ENCODE data around the gene LYPD3.

The LYPD3 gene

DNA sequence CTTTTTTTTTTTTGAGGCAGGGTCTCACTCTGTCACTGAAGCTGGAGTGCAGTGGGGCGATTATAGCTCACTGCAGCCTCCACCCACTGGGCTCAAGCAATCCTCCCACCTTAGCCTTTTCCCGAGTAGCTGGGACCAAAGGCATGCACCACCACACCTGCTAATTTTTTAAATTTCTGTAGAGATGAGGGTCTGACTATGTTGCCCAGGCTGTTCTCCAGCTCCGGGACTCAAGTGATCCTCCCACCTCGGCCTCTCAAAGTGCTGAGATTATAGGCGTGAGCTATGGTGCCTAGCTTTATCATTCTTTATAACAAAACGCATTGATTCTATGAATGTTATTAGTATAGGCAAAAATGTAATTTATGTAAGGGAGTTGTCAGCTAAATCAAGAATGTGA lies 17.9 kb upstream of the LYPD3 start:
- FAIRE-seq: no peak

DNA sequence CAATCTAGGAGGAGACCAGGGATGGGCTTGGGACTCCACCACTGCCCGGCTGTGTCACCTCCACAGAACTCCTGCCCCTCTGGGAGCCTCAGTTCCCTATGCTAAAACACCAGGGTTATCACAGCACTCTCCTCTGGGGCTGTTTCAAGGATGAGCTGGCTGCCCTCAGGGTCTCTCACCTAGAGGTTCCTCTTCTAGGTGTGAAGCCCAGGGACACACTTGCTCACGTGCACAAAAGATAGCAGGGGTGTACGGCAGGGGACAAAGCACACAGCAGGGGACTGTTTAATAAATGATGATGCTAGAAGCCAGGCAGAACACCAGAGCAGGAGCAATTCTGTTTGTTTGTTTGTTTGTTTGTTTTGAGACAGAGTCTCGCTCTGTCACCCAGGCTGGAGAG lies 16.8 kb upstream of the LYPD3 start:
- no peak for FAIRE-seq

DNA sequence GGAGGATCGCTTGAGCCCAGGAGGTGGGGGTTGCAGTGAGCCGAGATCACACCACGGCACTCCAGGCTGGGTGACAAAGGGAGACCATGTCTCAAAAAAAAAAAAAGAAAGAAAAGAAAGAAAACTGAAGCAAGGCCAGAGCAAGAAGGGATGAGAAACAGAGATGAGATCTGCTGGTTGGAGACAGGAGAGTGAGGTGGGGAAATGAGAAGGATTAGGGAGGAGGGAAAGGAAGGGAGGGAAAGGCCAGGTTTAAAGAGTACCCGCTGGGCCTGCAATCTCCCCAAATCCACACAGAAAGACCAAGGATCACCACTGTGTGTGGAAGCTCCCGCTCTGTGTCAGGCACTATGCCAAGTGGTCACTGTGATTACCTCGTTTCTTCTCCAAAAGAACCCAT lies 16.3 kb upstream of the LYPD3 start:
- no peak for FAIRE-seq

DNA sequence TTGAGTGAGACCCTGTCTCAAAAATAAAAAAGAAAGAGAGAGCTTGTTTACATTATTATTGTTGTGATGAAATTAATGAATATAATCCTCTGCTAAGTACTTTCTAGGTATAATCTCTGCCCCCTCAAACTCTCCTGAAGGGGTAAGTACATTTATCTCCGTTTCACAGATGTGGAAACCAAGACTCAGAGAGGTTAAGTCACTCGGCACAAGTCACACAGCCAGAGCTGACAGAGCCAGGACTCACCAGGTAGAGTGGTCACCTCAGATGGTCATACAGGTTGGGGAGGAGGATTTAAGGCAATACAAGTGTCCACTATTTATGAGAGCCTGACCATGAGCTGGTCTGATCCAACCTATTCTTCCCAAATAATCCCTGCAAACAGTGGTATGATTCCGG lies 15.2 kb upstream of the LYPD3 start:
- FAIRE-seq: no peak

DNA sequence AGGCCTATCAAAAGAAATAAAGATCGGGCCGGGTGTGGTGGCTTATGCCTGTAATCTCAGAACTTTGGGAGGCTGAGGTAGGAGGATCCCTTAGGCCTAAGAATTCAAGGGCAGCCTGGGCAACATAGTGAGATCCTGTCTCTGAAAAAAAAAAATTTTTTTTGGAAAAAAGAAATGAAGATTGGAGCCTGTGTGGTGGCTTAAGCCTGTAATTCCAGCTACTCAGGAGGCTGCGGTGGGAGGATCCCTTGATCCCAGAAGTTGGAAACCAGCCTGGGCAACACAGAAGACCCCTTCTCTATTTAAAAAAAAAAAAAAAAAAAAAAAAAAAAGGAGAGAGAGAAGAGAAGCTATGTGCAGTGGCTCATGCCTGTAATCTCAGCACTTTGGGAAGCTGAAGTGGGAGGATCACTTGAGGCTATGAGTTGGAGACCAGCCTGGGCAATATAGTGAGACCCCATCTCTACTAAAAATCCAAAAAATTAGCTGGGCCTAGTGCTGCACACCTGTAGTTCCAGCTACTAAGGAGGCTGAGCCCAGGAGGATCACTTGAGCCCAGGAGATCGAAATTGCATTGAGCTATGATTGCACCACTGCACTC lies 14.7 kb upstream of the LYPD3 start:
- FAIRE-seq: no peak

DNA sequence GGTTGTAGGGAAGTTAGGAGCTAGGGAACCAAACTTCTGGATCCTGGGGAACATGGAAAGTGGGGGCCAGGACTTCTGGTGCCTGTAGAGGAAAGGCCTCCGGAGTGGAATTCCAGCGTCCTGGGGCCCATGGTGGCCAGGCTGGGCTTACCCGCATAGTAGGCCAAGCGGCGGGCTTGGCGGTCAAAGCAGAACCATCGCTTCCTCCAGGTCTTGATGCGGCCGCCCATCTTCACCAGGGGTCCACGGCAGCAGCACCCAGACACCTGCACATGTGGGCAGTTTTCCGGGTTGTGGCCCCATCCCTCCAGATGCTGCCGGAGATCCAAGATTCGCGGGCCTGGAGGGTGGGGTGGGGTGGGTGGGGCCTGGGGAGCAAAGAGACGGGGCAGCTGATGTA lies 13.8 kb upstream of the LYPD3 start:
- no peak for FAIRE-seq

DNA sequence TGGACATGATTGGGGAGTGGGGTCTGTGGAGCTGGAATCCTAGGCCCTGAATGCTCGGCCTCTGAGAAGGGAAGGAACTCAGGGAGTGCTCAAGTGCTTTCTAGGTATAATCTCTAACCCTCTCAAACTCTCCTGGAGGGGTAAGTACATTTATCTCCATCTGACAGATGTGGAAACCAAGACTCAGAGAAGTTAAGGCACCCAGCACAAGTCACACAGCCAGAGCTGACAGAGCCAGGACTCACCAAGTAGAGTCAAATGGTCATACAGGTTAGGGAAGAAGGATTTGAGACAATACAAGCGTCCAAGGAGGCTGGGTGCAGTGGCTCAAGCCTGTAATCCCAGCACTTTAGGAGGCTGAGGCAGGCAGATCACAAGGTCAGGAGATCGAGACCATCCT lies 12.9 kb upstream of the LYPD3 start:
- FAIRE-seq: no peak

DNA sequence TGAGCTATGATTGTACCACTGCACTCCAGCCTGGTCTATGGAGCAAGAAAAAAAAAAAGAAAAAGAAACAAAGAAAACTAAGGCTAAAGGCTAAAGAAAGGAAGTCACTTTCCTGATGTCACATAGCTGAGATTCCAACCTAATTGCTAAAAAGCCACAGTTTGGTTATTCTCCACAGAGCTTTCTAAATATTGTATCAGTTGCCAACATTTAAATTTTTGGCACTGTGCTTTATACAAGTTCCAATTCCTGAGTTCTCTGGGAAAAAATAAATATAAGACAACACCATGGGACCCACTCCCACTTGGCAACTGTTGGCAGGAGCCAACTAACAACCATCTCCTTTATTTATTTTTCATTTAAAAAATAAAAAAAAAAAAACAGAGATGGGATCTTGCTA lies 11.2 kb upstream of the LYPD3 start:
- FAIRE-seq: no peak

DNA sequence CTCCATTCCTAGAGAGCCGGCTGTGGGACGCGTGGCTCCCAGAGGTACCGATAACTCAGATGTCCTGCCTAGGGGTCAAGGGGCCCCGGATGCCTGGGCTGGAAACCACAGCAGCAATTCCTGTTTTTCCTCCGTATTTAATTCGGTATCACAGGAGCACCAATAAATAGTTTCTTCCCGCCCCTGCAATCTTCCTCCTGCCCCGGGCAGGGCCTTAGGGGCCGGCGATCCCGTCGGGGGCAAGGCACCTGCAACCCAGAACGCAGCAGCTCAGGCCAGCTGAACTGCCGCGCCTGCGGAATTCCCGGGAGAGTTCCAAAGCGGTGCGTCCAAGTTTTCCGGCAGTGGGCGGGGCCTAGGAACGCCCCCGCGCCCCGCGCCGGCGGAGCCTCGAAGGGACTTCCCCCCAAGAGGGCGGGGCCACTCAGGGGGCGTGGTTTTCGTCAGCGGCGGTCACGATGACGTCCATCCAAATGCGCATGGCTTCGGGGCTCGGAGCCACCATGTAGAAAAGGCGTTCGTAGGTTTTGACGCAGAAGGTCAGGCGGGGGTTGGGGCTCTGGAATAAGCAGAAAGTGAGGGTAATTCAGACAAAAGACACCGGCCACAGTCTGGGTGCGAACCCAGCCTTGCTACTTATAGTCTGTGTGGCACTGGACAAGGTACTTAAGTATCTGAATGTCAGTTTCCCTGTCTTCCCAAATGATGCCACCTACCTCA lies 9.7 kb upstream of the LYPD3 start:
- FAIRE-seq: peak; percentile 68

DNA sequence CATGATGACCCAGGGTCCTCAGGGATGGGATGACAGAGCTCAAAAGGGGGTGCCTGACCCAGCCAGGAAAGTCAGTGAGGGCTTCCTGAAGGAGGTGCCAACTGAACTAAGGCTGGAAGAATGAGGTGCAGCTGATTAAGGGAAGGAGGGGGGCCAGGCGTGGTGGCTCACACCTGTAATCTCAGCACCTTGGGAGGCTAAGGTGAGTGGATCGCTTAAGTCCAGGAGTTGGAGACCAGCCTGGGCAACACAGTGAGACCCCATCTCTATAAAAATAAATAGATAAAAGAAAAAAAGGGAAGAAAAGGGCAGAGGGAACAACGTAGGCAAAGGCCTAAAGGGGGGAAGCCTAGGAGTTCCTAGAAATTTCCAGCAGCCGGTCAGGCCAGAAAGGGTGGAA lies 9.1 kb upstream of the LYPD3 start:
- no peak for FAIRE-seq

DNA sequence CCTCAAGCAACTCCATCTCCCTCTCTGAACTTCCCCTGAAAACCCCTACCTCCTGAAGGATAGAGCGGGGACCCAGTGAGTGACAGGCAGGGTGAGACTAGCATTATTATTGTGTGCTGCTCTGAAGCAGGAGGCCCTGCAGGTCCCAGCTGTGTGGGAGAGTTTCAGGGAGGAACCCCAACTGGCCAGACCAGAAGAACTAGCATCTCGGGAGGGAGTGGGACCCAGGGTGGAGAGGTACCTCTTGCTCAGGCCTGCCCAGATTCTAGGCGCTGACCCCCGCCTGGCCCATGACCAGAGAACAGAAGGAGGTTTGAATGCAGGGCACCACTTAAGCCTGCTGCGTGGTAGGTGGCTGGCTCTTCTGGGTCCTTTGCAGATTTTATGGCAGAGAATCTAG lies 5.7 kb upstream of the LYPD3 start:
- FAIRE-seq: no peak

DNA sequence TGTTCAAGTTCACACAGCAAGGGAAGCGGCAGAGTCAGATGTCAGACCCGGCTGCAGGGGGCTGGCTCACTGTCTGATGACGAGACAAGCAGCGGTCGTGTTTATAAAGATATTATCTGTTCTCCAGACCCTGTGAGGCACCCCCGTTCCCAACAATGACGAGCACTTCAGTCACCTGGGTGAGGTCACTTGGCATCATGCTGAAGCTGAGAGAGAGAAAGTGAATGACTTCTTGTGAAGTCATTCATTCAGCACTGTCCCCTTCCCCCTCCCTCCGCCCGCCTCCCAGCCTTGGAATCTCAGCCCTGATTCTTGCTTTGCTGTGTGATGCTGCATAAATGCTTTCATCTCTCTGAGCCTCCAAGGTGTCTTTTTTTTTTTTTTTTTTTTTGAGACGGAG lies 4.9 kb upstream of the LYPD3 start:
- FAIRE-seq: no peak

DNA sequence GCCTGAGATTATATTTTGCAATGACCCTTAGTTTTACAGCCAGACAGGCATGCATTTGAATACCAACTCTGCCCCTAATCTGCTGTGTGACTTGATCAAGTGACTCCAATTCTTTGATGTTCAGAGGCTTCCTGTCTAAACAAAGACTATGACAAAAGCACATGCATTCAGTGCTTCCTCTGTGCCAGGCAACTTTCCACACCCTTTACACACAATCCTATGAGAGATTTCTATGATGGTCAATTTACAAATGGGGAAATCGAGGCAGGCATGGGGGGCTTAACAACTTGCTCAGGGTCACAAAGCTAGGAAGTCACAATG lies 3.7 kb upstream of the LYPD3 start:
- no peak for FAIRE-seq

DNA sequence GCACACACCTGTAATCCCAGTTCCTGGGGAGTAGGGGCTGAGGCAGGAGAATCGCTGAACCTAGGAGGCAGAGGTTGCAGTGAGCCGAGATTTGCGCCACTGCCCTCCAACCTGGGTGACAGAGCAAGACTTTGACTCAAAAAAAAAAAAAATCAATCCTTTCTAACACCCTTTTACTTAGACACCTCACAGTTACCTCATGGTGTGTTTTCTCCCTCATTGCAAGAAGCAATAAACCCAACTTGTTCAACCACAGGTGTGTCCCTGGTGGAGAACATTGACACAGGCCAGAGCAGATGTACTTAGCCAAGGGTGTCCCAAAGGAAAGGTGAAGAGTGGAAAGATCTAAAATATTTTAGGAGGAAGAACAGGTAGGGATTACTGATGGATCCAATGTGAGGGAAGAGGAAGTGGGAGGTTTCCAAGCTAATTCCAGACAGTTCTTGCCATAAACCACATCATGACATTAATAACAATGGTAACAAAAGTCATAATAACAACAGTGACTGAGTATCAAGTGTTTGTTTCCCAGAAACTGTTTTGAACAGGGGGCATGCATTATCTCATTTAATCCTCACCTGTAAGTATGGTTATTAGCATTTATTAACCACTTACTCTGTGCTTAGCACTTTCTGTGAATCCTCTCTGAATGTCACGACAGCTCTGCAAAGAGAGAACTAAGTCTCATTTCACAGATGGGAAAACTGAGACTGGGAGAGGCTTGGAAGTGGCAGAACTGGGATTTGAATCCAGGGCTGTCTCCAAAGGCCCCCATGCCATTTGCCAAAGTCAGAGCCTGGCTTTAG lies 3.1 kb upstream of the LYPD3 start:
- FAIRE-seq: no peak

DNA sequence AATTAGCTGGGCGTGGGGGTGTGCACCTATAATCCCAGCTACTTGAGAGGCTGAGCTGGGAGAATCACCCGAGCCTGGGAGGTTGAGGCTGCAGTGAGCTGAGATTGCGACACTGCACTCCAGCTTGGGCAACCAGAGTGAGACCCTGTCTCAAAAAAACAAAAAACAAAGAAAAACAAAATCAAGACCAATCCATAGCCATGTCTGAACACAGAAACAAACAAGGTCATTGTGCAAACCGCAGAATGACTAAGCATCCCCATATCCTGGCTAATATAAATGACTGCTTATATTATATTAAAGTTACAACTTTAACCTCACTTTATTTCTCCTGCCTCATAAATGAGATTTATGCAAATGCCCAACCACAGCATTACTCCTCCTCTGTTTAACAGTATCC lies 2.3 kb upstream of the LYPD3 start:
- no peak for FAIRE-seq

DNA sequence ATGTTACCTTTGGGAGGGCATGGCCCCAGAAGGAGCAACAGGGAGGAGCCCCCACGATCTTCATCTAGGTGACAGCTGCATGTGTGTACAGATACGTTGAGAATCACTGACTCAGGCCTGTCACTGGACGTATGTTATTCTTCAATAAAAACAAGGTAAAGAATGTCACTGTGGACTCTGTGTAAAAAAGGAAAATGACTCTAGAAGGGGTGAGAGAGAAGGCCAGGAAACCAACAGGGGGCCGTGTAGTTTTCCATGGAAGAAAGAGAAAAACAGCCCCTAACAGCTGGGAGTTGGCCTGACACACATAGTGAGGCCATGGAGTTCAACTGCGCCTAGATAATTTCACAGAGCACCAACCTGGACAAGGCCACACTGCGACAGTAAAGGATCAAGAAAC lies 1.9 kb upstream of the LYPD3 start:
- no peak for FAIRE-seq

DNA sequence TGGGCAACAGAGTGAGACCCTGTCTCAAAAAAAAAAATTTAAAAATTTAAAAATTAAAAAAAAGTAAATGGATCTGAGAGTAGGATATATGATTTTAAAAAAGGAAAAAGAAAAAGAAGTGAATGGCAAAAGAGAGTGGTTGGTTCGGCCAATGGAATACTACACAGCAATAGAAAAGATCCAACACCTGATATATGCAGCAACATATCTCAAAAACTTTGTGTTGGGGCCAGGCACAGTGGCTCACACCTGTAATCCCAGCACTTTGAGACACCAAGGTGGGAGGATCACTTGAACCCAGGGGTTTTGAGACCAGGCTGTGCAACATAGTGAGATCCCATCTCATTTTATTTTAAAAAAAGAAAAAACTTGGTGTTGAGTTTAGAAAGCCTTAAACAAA lies 1.4 kb upstream of the LYPD3 start:
- FAIRE-seq: no peak

DNA sequence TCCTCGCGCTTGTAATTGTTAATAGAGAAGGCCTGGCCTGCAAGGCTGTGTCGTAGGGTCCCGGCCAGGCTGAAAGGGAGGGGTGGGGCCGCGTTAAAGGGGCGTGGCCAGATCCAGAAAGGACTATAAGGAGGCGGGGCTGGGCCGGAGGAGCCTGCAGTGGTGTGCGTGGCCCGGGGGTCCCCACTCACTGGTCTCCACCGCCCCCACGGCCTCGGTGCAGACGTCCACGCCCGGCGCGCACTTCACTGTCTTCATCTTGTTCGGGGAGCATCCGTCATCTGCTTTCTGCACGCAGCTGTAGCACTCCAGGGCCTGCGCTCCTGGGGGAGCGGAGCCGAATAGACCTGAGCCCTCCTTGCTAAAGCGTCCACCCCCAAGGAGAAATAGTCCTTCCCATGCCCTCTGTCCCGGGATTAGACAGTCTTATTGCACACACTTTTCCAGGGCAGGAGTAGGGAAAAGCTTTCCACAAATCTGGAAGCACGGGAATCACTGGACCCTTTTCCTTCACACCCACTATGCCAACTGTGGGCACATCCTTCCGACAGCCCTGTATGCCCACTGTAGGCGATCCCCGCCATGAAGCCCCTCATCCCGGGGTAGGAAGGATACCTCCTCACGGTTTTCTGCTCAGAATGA lies 1.2 kb downstream of the LYPD3 start:
- no peak for FAIRE-seq

DNA sequence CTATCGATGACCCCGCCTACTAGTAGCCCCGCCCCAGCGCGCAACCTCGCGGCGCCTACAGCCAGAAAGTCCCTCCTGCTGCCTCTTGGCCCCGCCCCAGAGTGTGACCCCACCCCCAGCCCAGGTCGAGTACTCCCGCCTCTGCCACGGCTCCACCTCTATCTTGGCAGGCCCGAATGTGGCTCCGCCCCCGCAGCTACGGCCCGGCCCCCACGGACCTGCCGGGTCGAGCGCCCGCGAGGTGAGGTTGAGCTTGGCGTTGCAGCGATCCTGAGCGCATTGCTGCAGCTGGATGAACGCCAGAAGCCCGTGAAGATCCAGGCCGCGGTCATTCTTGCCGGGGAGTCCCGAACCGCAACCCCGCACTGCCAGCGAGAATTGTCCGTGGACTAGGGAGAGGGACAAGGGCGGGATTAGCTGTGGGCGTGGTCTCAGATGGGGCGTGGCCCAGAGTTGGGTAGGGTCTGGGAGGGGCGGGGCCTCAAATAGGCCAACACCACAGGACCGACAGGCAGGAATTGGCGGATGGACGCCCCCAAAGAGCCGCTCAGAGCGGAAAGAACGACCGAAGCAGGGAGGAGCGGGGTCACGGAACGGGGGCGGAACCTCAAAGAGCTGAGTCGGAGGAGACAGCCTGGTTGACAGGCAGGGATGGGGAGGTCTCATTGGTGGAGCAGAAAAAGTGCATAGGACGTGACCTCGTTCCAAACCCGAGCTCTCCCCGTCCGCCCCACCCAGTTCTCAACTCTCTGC lies 1.9 kb downstream of the LYPD3 start:
- no peak for FAIRE-seq

DNA sequence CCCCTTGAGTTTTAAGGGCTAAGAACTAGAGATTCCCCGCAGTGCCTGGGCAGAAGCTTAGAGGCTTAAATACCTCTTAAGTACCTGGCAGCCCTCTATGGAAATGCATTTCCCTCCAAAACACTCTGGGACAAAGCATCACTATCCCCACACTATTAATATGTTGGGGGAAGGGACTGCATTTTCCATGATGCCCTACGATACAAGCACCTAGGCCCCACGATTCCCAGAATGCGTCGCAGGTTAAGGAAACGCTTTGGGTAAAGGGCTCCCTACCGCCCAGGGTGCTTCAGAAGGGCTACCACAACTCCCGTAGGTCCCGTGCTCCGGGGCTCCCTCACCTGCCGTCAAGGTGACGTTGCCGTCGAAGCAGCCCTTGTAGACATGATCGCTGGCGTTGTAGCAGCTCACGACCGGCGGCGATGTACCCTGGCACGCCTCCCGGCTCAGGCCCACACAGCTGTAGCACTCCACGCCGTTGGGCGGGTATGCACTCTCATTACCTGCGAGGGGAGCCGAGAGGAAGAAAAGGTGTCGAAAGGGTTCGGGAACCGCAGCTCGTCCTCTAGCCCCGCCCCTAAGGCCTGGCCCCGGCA lies 2.5 kb downstream of the LYPD3 start:
- no peak for FAIRE-seq

DNA sequence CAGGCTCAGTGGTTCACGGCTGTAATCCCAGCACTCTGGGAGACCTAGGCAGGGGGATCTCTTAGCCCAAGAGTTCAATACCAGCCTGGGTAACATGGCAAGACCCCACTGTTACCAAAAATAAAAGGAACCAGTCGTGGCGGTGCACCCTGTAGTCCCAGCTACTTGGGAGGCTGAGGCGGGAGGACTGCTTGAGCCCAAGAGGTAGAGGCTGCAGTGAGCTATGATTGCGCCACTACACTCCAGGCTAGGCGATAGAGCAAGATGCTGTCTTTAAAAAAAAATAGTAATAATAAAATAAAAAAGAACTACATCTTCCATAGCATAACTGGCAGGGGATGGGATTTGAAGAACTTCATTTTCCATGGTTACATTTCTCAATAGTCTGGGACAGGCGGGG lies 3.0 kb downstream of the LYPD3 start:
- no peak for FAIRE-seq

DNA sequence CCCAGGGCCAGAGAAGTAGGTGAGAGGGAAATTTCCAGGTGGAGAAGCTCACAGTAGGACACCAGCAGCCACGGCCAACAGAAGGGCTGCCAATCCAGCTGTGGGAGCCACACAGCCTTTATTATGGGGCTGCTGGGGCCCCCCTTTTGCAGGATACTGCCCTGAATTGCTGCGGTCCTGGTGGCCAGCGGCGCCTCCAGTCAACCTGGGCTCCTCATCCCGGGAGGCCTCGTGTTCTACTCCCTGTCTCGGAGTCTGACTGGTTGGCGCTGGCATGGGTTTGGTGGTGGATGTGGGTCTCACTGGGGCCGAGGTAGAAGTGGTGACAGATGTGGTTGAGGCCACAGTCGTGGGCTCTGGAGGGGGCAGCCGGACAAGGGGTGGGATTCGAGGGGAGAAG lies 4.1 kb downstream of the LYPD3 start:
- FAIRE-seq: no peak
